Activated naive CD4-positive, alpha-beta T cell treated with anti-CD3 and anti-CD28 coated beads for 36 hours (primary cell): ENCODE results near the gene RAB11FIP3. TPM values are rescaled to one million over a fixed set of nuclear protein-coding genes. Genes with fewer than 3 reads are reported as not detected.

Source experiments
- CTCF ChIA-PET: fragments of 350-600 bp; sonication (Branson Sonifier 250); formaldehyde crosslinking; loops from one replicate; lab custom pipeline; 2021; ENCODE audit warnings: antibody characterized with exemption; lab: Charles Lee
- DNase-seq: peaks from one replicate; pipeline ENCODE4 v3.0.0-alpha.2; 2020
- H3K27ac Mint-ChIP-seq: one replicate; pipeline ENCODE4 v1.8.0; 2021; ENCODE audit warnings: mild to moderate bottlenecking, mixed read lengths
- H3K27me3 Mint-ChIP-seq: one replicate; pipeline ENCODE4 v1.8.0; 2021; ENCODE audit warnings: low read depth, mixed read lengths
- H3K36me3 Mint-ChIP-seq: one replicate; pipeline ENCODE4 v1.8.0; 2021; ENCODE audit warnings: low read depth, mixed read lengths
- H3K4me1 Mint-ChIP-seq: one replicate; pipeline ENCODE4 v1.8.0; 2021; ENCODE audit warnings: low read depth, mixed read lengths
- H3K4me3 Mint-ChIP-seq: one replicate; pipeline ENCODE4 v1.8.0; 2021; ENCODE audit warnings: mild to moderate bottlenecking, moderate library complexity, mixed read lengths
- H3K9me3 Mint-ChIP-seq: one replicate; pipeline ENCODE4 v1.8.0; 2021; ENCODE audit warnings: mixed read lengths
- intact Hi-C: fragments of 100-400 bp; cut with micrococcal nuclease; formaldehyde crosslinking; loops from one replicate; pipeline ENCODE4 v1.15.1; 2023
- total RNA-seq, 2 experiments: library from RNA; stranded (reverse); gene quantifications; one replicate each; pipeline ENCODE4 v1.2.3, GENCODE V29; 2021

The RAB11FIP3 gene
- total RNA-seq, 2 experiments from 2014 or later: 15.8 to 18.2 TPM

- H3K36me3 Mint-ChIP-seq: peaks cover 2% of the 10 kb centered on the region
- no peaks in the 10 kb centered on the region for H3K9me3 Mint-ChIP-seq
- H3K4me3 Mint-ChIP-seq: peak overlapping the region; percentile 58
- intact Hi-C loops: no loop called here
- CTCF ChIA-PET: no interaction called here
- DNase-seq: peak; percentile 55
- H3K27ac Mint-ChIP-seq: no peak overlapping the region
- no peaks in the 10 kb centered on the region for H3K27me3 Mint-ChIP-seq
- peaks cover 19% of the 10 kb centered on the region for H3K4me1 Mint-ChIP-seq
Measured at GRCh38 chr16:397736-398332, 27.6 kb upstream of the RAB11FIP3 start.

- peaks cover 2% of the 10 kb centered on the region for H3K36me3 Mint-ChIP-seq
- no peaks in the 10 kb centered on the region for H3K27me3 Mint-ChIP-seq
- H3K4me3 Mint-ChIP-seq: peak overlapping the region; percentile 58
- intact Hi-C loops: no loop called here
- peak overlapping the region; percentile 53 for H3K27ac Mint-ChIP-seq
- no peaks in the 10 kb centered on the region for H3K9me3 Mint-ChIP-seq
- CTCF ChIA-PET: no interaction called here
- peaks cover 23% of the 10 kb centered on the region for H3K4me1 Mint-ChIP-seq
- no peak for DNase-seq
Measured at GRCh38 chr16:398561-399339, 26.7 kb upstream of the RAB11FIP3 start.

GRCh38 chr16:399340-400019 is 26.0 kb upstream of the RAB11FIP3 start:
- H3K27ac Mint-ChIP-seq: no peak overlapping the region
- no peaks in the 10 kb centered on the region for H3K27me3 Mint-ChIP-seq
- H3K36me3 Mint-ChIP-seq: peaks cover 2% of the 10 kb centered on the region
- intact Hi-C loops: loop anchor here (2.0 kb wide), 3 partner anchors 17 to 47 kb away; partner anchors contain the start of genes AXIN1 and MRPL28
- no peak for DNase-seq
- no peak overlapping the region for H3K4me3 Mint-ChIP-seq
- no peaks in the 10 kb centered on the region for H3K9me3 Mint-ChIP-seq
- peaks cover 23% of the 10 kb centered on the region for H3K4me1 Mint-ChIP-seq
- CTCF ChIA-PET: no interaction called here

- peaks cover 2% of the 10 kb centered on the region for H3K36me3 Mint-ChIP-seq
- H3K27ac Mint-ChIP-seq: peak overlapping the region; percentile 83
- peak overlapping the region; percentile 83 for H3K4me3 Mint-ChIP-seq
- intact Hi-C loops: loop anchor here (2.0 kb wide), 3 partner anchors 17 to 47 kb away; partner anchors contain the start of genes AXIN1 and MRPL28
- CTCF ChIA-PET: no interaction called here
- no peaks in the 10 kb centered on the region for H3K27me3 Mint-ChIP-seq
- DNase-seq: no peak
- H3K4me1 Mint-ChIP-seq: peaks cover 23% of the 10 kb centered on the region
- no peaks in the 10 kb centered on the region for H3K9me3 Mint-ChIP-seq
Measured at GRCh38 chr16:400061-400591, 25.3 kb upstream of the RAB11FIP3 start.

- Mint-ChIP-seq H3K27me3 (no peaks in the 10 kb centered on the region), H3K27ac (peak within 1 kb of the TSS; percentile 83), H3K36me3 (peaks cover 2% of the 10 kb centered on the region), H3K4me3 (peak within 1 kb of the TSS; percentile 83), H3K4me1 (peaks cover 17% of the 10 kb centered on the region), H3K9me3 (no peaks in the 10 kb centered on the region)
- CTCF ChIA-PET: no interaction called here
- peak; percentile 99 for DNase-seq
- intact Hi-C loops: loop anchor here (1.0 to 2.0 kb wide), 6 partner anchors 9 to 124 kb away; partner anchors contain the start of genes AXIN1, MRPL28 and RAB11FIP3
Measured at GRCh38 chr16:401468-402348, 23.7 kb upstream of the RAB11FIP3 start, which contains the start of gene DECR2. Gene DECR2, plus strand, starts transcription at chr16:401885. Its CDS starts 79 bp downstream, at chr16:401964.

- Mint-ChIP-seq H3K4me3 (no peak overlapping the region), H3K4me1 (peaks cover 12% of the 10 kb centered on the region), H3K27ac (no peak overlapping the region), H3K27me3 (no peaks in the 10 kb centered on the region), H3K36me3 (peaks cover 2% of the 10 kb centered on the region), H3K9me3 (no peaks in the 10 kb centered on the region)
- intact Hi-C loops: no loop called here
- CTCF ChIA-PET: no interaction called here
- DNase-seq: no peak
Measured at GRCh38 chr16:404971-405486, 20.4 kb upstream of the RAB11FIP3 start.

- DNase-seq: no peak
- CTCF ChIA-PET: no interaction called here
- no peaks in the 10 kb centered on the region for H3K27me3 Mint-ChIP-seq
- H3K4me3 Mint-ChIP-seq: no peak overlapping the region
- H3K4me1 Mint-ChIP-seq: peaks cover 5% of the 10 kb centered on the region
- no peak overlapping the region for H3K27ac Mint-ChIP-seq
- no peaks in the 10 kb centered on the region for H3K9me3 Mint-ChIP-seq
- intact Hi-C loops: no loop called here
- peaks cover under 1% of the 10 kb centered on the region for H3K36me3 Mint-ChIP-seq
Measured at GRCh38 chr16:405548-406506, 19.6 kb upstream of the RAB11FIP3 start.

GRCh38 chr16:407253-407652 is 18.2 kb upstream of the RAB11FIP3 start:
- no peak overlapping the region for H3K27ac Mint-ChIP-seq
- no peaks in the 10 kb centered on the region for H3K27me3 Mint-ChIP-seq
- DNase-seq: no peak
- peaks cover 2% of the 10 kb centered on the region for H3K36me3 Mint-ChIP-seq
- H3K4me3 Mint-ChIP-seq: no peak overlapping the region
- intact Hi-C loops: no loop called here
- CTCF ChIA-PET: no interaction called here
- H3K4me1 Mint-ChIP-seq: peaks cover 3% of the 10 kb centered on the region
- H3K9me3 Mint-ChIP-seq: no peaks in the 10 kb centered on the region

GRCh38 chr16:410516-411178 is 14.8 kb upstream of the RAB11FIP3 start:
- CTCF ChIA-PET: no interaction called here
- H3K4me3 Mint-ChIP-seq: no peak overlapping the region

GRCh38 chr16:411576-412265 is 13.7 kb upstream of the RAB11FIP3 start:
- Mint-ChIP-seq H3K9me3 (no peaks in the 10 kb centered on the region), H3K27ac (no peak overlapping the region), H3K27me3 (no peaks in the 10 kb centered on the region), H3K4me3 (no peak overlapping the region), H3K4me1 (no peaks in the 10 kb centered on the region), H3K36me3 (peaks cover 2% of the 10 kb centered on the region)
- DNase-seq: no peak
- CTCF ChIA-PET: interaction anchor here (0.6 kb wide), 1 partner anchor 221 kb away, joined by 3 read pairs; no protein-coding TSS in a partner anchor
- intact Hi-C loops: no loop called here

More at GRCh38 chr16:410516-411178, 14.8 kb upstream of the RAB11FIP3 start:
- DNase-seq: no peak
- intact Hi-C loops: no loop called here
- Mint-ChIP-seq H3K9me3 (no peaks in the 10 kb centered on the region), H3K4me1 (no peaks in the 10 kb centered on the region), H3K27me3 (no peaks in the 10 kb centered on the region), H3K27ac (no peak overlapping the region), H3K36me3 (peaks cover 2% of the 10 kb centered on the region)
